ENCODE data around the gene MAN2A1. TPM values are rescaled to one million over a fixed set of nuclear protein-coding genes. Genes with fewer than 3 reads are reported as not detected.
"Not testable (repeated sequence)": the region's sequence is repeated elsewhere in the genome, so short reads cannot be mapped to it uniquely, and the experiment has no call there.

The MAN2A1 gene
- polyA plus RNA-seq, 1 experiment = 55.8 TPM

- ChIA-PET POLR2A (no interaction called here), CTCF (no interaction called here)
- H3K4me3 ChIP-seq (ENCODE audit: low read depth, low read length) = no peak overlapping the region
- H3K27me3 ChIP-seq (ENCODE audit: control insufficient read depth, insufficient read depth, low read length) = no peaks in the 10 kb centered on the region
- no peak overlapping the region for H3K27ac ChIP-seq (ENCODE audit: low read depth, low read length)
- no peak for TF ChIP-seq CTCF (IDR thresholded peaks at IDR 0.05; ENCODE audit: low read depth, low read length)
- H3K9me3 ChIP-seq (ENCODE audit: control insufficient read depth, insufficient read depth, low read length) = peaks cover 6% of the 10 kb centered on the region; the same call in 1 of the 2 replicates
- DNase-seq (ENCODE audit: low read depth, low spot score) = no peak
Observed at GRCh38 chr5:109884676-109885075, 194.9 kb downstream of the MAN2A1 start.

GRCh38 chr5:109885205-109885604 lies 195.5 kb downstream of the MAN2A1 start:
- Histone ChIP-seq H3K4me3 (ENCODE audit: low read depth, low read length) (no peak overlapping the region), H3K9me3 (ENCODE audit: control insufficient read depth, insufficient read depth, low read length) (peaks cover 6% of the 10 kb centered on the region; the same call in 1 of the 2 replicates), H3K27ac (ENCODE audit: low read depth, low read length) (no peak overlapping the region), H3K27me3 (ENCODE audit: control insufficient read depth, insufficient read depth, low read length) (no peaks in the 10 kb centered on the region)
- CTCF ChIA-PET = no interaction called here
- POLR2A ChIA-PET = no interaction called here
- no peak for DNase-seq (ENCODE audit: low read depth, low spot score)
- TF ChIP-seq CTCF (IDR thresholded peaks at IDR 0.05; ENCODE audit: low read depth, low read length) = no peak

GRCh38 chr5:109888989-109889388 lies 199.3 kb downstream of the MAN2A1 start:
- no peak for DNase-seq (ENCODE audit: low read depth, low spot score)
- no peak overlapping the region for H3K4me3 ChIP-seq (ENCODE audit: low read depth, low read length)
- H3K27me3 ChIP-seq (ENCODE audit: control insufficient read depth, insufficient read depth, low read length) = no peaks in the 10 kb centered on the region
- H3K9me3 ChIP-seq (ENCODE audit: control insufficient read depth, insufficient read depth, low read length) = peaks cover 6% of the 10 kb centered on the region; the same call in 1 of the 2 replicates
- ChIA-PET CTCF (no interaction called here), POLR2A (no interaction called here)
- no peak for TF ChIP-seq CTCF (IDR thresholded peaks at IDR 0.05; ENCODE audit: low read depth, low read length)
- no peak overlapping the region for H3K27ac ChIP-seq (ENCODE audit: low read depth, low read length)

GRCh38 chr5:109893271-109893670 lies 203.5 kb downstream of the MAN2A1 start:
- H3K4me3 ChIP-seq (ENCODE audit: low read depth, low read length); DNase-seq (ENCODE audit: low read depth, low spot score); H3K9me3 ChIP-seq (ENCODE audit: control insufficient read depth, insufficient read depth, low read length); H3K27ac ChIP-seq (ENCODE audit: low read depth, low read length); CTCF ChIA-PET; H3K27me3 ChIP-seq (ENCODE audit: control insufficient read depth, insufficient read depth, low read length); POLR2A ChIA-PET: not testable (repeated sequence)

- no peak overlapping the region for H3K4me3 ChIP-seq (ENCODE audit: low read depth, low read length)
- CTCF ChIA-PET = no interaction called here
- no peak for TF ChIP-seq CTCF (IDR thresholded peaks at IDR 0.05; ENCODE audit: low read depth, low read length)
- no peak overlapping the region for H3K27ac ChIP-seq (ENCODE audit: low read depth, low read length)
- DNase-seq (ENCODE audit: low read depth, low spot score) = no peak
- H3K27me3 ChIP-seq (ENCODE audit: control insufficient read depth, insufficient read depth, low read length) = no peaks in the 10 kb centered on the region
- POLR2A ChIA-PET = no interaction called here
- H3K9me3 ChIP-seq (ENCODE audit: control insufficient read depth, insufficient read depth, low read length) = no peaks in the 10 kb centered on the region
Observed at GRCh38 chr5:109898269-109899162, 208.8 kb downstream of the MAN2A1 start.

Data from AG04450 (cell line).